ENCODE data around the gene SLC41A3.

- TF ChIP-seq POLR2A (IDR thresholded peaks at IDR 0.05; ENCODE audit: low read length): no peak
- TF ChIP-seq GATA1 (IDR thresholded peaks at IDR 0.05; ENCODE audit: low read depth, low read length): no peak
These were observed 70.2 kb downstream of the SLC41A3 start for GRCh38 chr3:126013751-126014156.

Data from erythroblast (primary cell).